ENCODE data around the gene CST5. TPM values are rescaled to one million over a fixed set of nuclear protein-coding genes. Genes with fewer than 3 reads are reported as not detected.

Gene CST5
- polyA plus RNA-seq, 1 of the 3 experiments (the other 2 are of a cell fraction): not detected

- TF ChIP-seq SMC3 (IDR thresholded peaks at IDR 0.05; ENCODE audit: low read depth, low read length): no peak
Measured at GRCh38 chr20:23875606-23876237, 3.8 kb downstream of the CST5 start (continued).

- POLR2A ChIA-PET: no interaction called here
- no peaks in the 10 kb centered on the region; the same call in 1 of the 2 replicates for H3K27me3 ChIP-seq (ENCODE audit: insufficient read depth)
- H3K36me3 ChIP-seq (replicated peaks in 1 of 2; ENCODE audit: control insufficient read depth in 1 of 2, insufficient read depth in 2 of 2, low read length in 1 of 2): no peaks in the 10 kb centered on the region
- no peak overlapping the region for H3K9ac ChIP-seq
- H3K9me3 ChIP-seq: no peaks in the 10 kb centered on the region
- H3K27ac ChIP-seq (ENCODE audit: low read depth in 2 of 2, low read length in 1 of 2): no peak overlapping the region
- H4K20me1 ChIP-seq (ENCODE audit: insufficient read depth): no peaks in the 10 kb centered on the region
- no peaks in the 10 kb centered on the region for H3K4me1 ChIP-seq (ENCODE audit: control insufficient read depth in 1 of 2, insufficient read depth in 2 of 2, low read depth in 1 of 2, low read length in 1 of 2)
- TF ChIP-seq FOXJ3 (CRISPR knock-in tag; IDR thresholded peaks at IDR 0.05) (no peak), NRF1 (IDR thresholded peaks at IDR 0.05; ENCODE audit: low read depth, low read length) (no peak), MEF2A (IDR thresholded peaks at IDR 0.05; ENCODE audit: borderline replicate concordance, low read depth) (no peak), RFX5 (IDR thresholded peaks at IDR 0.05; ENCODE audit: low read length) (no peak), NFIC (IDR thresholded peaks at IDR 0.05; ENCODE audit: borderline replicate concordance) (no peak), MAX (IDR thresholded peaks at IDR 0.05; ENCODE audit: low read depth) (no peak), ELF1 (IDR thresholded peaks at IDR 0.05) (no peak), FOSL2 (IDR thresholded peaks at IDR 0.05; ENCODE audit: borderline replicate concordance, low read depth) (no peak), SMC3 (IDR thresholded peaks at IDR 0.05; ENCODE audit: low read depth, low read length) (no peak), RXRA (IDR thresholded peaks at IDR 0.05; ENCODE audit: borderline replicate concordance, low read depth) (no peak), EZH2phosphoT487 (IDR thresholded peaks at IDR 0.05; ENCODE audit: borderline replicate concordance, low read depth) (no peak), MXI1 (IDR thresholded peaks at IDR 0.05; ENCODE audit: low read depth, low read length) (no peak), TAF1 (IDR thresholded peaks at IDR 0.05; ENCODE audit: borderline replicate concordance, low read depth, low read length) (no peak), USF2 (IDR thresholded peaks at IDR 0.05; ENCODE audit: borderline replicate concordance, low read depth, low read length) (no peak)
- no peak overlapping the region for H3K4me3 ChIP-seq (ENCODE audit: low read depth in 2 of 2, low read length in 1 of 2)
- 14% methylated on average over 5 of the region's 5 CpGs for WGBS (ENCODE audit: low lambda C conversion rate)
- H2AFZ ChIP-seq (ENCODE audit: low read depth): no peak overlapping the region
- H3F3A ChIP-seq (replicated peaks; ENCODE audit: insufficient read depth): no peaks in the 10 kb centered on the region
- H3K79me2 ChIP-seq (ENCODE audit: insufficient read depth): no peaks in the 10 kb centered on the region
- no peak overlapping the region for H3K4me2 ChIP-seq
- CTCF ChIA-PET: no interaction called here
- no peaks in the 10 kb centered on the region for H3K9me2 ChIP-seq
- DNase-seq: no peak
Measured at GRCh38 chr20:23874747-23875146, 4.8 kb downstream of the CST5 start.

- 0% methylated on average over 3 of the region's 3 CpGs for WGBS (ENCODE audit: low lambda C conversion rate)
- POLR2A ChIA-PET: no interaction called here
- no peak overlapping the region for H3K4me2 ChIP-seq
- no peak for DNase-seq
- no peaks in the 10 kb centered on the region for H4K20me1 ChIP-seq (ENCODE audit: insufficient read depth)
- H3K9me3 ChIP-seq: no peaks in the 10 kb centered on the region
- no peak overlapping the region for H2AFZ ChIP-seq (ENCODE audit: low read depth)
- no peaks in the 10 kb centered on the region for H3K4me1 ChIP-seq (ENCODE audit: control insufficient read depth in 1 of 2, insufficient read depth in 2 of 2, low read depth in 1 of 2, low read length in 1 of 2)
- H3K9me2 ChIP-seq: no peaks in the 10 kb centered on the region
- no peaks in the 10 kb centered on the region for H3K36me3 ChIP-seq (replicated peaks in 1 of 2; ENCODE audit: control insufficient read depth in 1 of 2, insufficient read depth in 2 of 2, low read length in 1 of 2)
- no peak overlapping the region for H3K4me3 ChIP-seq (ENCODE audit: low read depth in 2 of 2, low read length in 1 of 2)
- no peak overlapping the region for H3K9ac ChIP-seq
- CTCF ChIA-PET: no interaction called here
- H3K27me3 ChIP-seq (ENCODE audit: insufficient read depth): no peaks in the 10 kb centered on the region; the same call in 1 of the 2 replicates
- H3K27ac ChIP-seq (ENCODE audit: low read depth in 2 of 2, low read length in 1 of 2): no peak overlapping the region
- no peaks in the 10 kb centered on the region for H3K79me2 ChIP-seq (ENCODE audit: insufficient read depth)
- H3F3A ChIP-seq (replicated peaks; ENCODE audit: insufficient read depth): no peaks in the 10 kb centered on the region
- TF ChIP-seq FOXM1 (IDR thresholded peaks at IDR 0.05; ENCODE audit: low read depth) (no peak), NRF1 (IDR thresholded peaks at IDR 0.05; ENCODE audit: low read depth, low read length) (no peak), EP300 (IDR thresholded peaks at IDR 0.05; ENCODE audit: borderline replicate concordance in 1 of 2, low read depth in 1 of 2, low read length in 1 of 2) (no peak), GATA2 (CRISPR knock-in tag; IDR thresholded peaks at IDR 0.05) (no peak), RFX5 (IDR thresholded peaks at IDR 0.05; ENCODE audit: low read length) (no peak), TCF12 (IDR thresholded peaks at IDR 0.05) (no peak), ZBTB33 (IDR thresholded peaks at IDR 0.05; ENCODE audit: borderline replicate concordance, low read depth) (no peak), MEF2A (IDR thresholded peaks at IDR 0.05; ENCODE audit: borderline replicate concordance, low read depth) (no peak), MAX (IDR thresholded peaks at IDR 0.05; ENCODE audit: low read depth) (no peak), GABPA (IDR thresholded peaks at IDR 0.05; ENCODE audit: low read depth) (no peak), EZH2phosphoT487 (IDR thresholded peaks at IDR 0.05; ENCODE audit: borderline replicate concordance, low read depth) (no peak), RXRA (IDR thresholded peaks at IDR 0.05; ENCODE audit: borderline replicate concordance, low read depth) (no peak), JUND (IDR thresholded peaks at IDR 0.05) (no peak), SMC3 (IDR thresholded peaks at IDR 0.05; ENCODE audit: low read depth, low read length) (no peak), TAF1 (IDR thresholded peaks at IDR 0.05; ENCODE audit: borderline replicate concordance, low read depth, low read length) (no peak), MXI1 (IDR thresholded peaks at IDR 0.05; ENCODE audit: low read depth, low read length) (no peak)
Measured at GRCh38 chr20:23873370-23874015, 6.1 kb downstream of the CST5 start.
